Activated T-helper 17 cell treated with anti-CD3 and anti-CD28 coated beads, Interleukin-2, amount 50 U/mL, for 72 hours (primary cell): ENCODE results near the gene ERMAP. TPM values are rescaled to one million over a fixed set of nuclear protein-coding genes. Genes with fewer than 3 reads are reported as not detected.
"Not testable (repeated sequence)": the region's sequence is repeated elsewhere in the genome, so short reads cannot be mapped to it uniquely, and the experiment has no call there.

ENCODE experiments used
- ATAC-seq: fragments of 150-1000 bp; cut with Tn5 transposase; replicated peaks from 2 replicates; pipeline ENCODE4 v1.10.0; 2021; ENCODE audit warnings: mild to moderate bottlenecking, moderate library complexity
- H3K27ac Mint-ChIP-seq: one replicate; pipeline ENCODE4 v1.8.0; 2022; ENCODE audit warnings: mixed read lengths
- H3K27me3 Mint-ChIP-seq: one replicate; pipeline ENCODE4 v1.8.0; 2022; ENCODE audit warnings: mixed read lengths
- H3K36me3 Mint-ChIP-seq: one replicate; pipeline ENCODE4 v1.8.0; 2022; ENCODE audit warnings: low read depth, mild to moderate bottlenecking, mixed read lengths
- H3K4me1 Mint-ChIP-seq: one replicate; pipeline ENCODE4 v1.8.0; 2022; ENCODE audit warnings: mixed read lengths
- H3K4me3 Mint-ChIP-seq: one replicate; pipeline ENCODE4 v1.8.0; 2022; ENCODE audit warnings: mild to moderate bottlenecking, mixed read lengths
- H3K9me3 Mint-ChIP-seq: one replicate; pipeline ENCODE4 v1.8.0; 2022; ENCODE audit warnings: mixed read lengths
- total RNA-seq, 2 donors: library from RNA; stranded (reverse); gene quantifications; one replicate each; pipeline ENCODE4 v1.2.3, GENCODE V29; 2022

Gene ERMAP
- total RNA-seq, 2 donors from 2014 or later, result 3.7 to 4.8 TPM

DNA sequence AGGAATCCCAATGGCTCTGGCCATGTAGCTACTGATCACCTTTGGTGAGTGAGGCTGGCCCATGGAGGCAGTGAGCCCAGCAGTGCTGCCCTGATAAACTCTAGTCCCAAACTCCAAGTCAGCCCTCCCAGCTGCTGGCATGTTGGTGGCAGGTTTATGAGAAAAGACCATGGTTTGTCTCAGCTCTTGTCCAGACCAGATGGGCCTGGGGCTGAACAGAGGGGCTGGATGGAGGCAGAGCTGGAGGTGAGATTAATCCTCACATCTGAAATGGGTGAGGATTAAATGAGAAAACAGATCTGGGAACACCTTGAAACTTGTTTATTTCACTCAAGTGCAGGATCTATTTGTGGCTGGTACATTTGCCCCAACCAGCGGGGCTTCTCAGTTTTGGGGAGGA is 28.9 kb upstream of the ERMAP start:
- H3K27ac Mint-ChIP-seq, result peak overlapping the region; percentile 62

DNA sequence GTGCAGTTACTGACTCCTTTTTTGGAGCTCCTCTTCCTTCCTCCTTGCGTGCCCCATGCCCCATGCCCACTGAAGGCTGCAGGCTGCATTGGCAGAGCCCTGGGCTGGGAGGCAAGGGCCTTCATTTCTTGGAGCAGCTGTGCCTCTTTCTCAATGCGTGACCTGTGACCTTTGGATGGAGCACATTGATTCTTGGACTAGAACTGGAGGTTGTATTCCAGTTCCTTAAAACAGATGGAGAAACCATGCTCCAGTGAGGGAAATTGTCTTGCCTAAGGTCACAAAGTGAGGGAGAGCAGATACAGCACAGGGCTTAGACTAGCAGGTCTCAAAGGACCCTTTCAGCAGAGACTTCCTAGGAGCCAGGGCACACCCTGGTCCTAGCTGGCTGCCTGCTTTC is 23.1 kb upstream of the ERMAP start:
- H3K4me3 Mint-ChIP-seq, result no peak overlapping the region
- ATAC-seq, result no peak
- no peaks in the 10 kb centered on the region for H3K27me3 Mint-ChIP-seq
- no peaks in the 10 kb centered on the region for H3K36me3 Mint-ChIP-seq
- no peaks in the 10 kb centered on the region for H3K9me3 Mint-ChIP-seq
- no peak overlapping the region for H3K27ac Mint-ChIP-seq
- H3K4me1 Mint-ChIP-seq, result peaks cover 4% of the 10 kb centered on the region

More for the DNA sequence above, 28.9 kb upstream of the ERMAP start:
- H3K9me3 Mint-ChIP-seq, result no peaks in the 10 kb centered on the region
- H3K36me3 Mint-ChIP-seq, result peaks cover 5% of the 10 kb centered on the region
- H3K4me3 Mint-ChIP-seq, result no peak overlapping the region
- ATAC-seq, result no peak
- no peaks in the 10 kb centered on the region for H3K27me3 Mint-ChIP-seq
- peaks cover 12% of the 10 kb centered on the region for H3K4me1 Mint-ChIP-seq

GRCh38 chr1:42797414-42797813 is 19.5 kb upstream of the ERMAP start:
- ATAC-seq, result no peak
- H3K4me1 Mint-ChIP-seq, result peaks cover under 1% of the 10 kb centered on the region
- H3K27ac Mint-ChIP-seq, result no peak overlapping the region
- no peaks in the 10 kb centered on the region for H3K27me3 Mint-ChIP-seq
- no peaks in the 10 kb centered on the region for H3K36me3 Mint-ChIP-seq
- H3K9me3 Mint-ChIP-seq, result no peaks in the 10 kb centered on the region
- no peak overlapping the region for H3K4me3 Mint-ChIP-seq

DNA sequence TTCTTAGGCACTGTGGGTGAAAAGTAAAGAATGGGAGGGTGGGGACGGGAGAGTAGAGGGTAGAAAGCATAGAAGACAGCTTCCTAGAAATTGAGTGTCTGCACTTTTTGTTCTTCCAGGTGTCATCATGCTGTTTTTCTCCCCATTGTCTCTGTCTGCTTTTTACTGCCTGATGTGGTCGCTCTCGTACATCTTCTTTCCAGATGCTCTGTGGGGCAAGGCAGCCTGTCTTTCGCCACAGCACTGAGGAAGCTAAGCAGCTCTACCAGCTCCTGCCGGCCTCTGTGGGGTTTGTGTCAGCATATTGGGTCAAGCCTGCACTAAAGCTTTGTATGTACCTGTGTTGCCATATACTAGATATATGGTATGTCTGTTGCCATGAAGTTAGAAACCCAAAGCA is 18.9 kb upstream of the ERMAP start:
- no peak overlapping the region for H3K27ac Mint-ChIP-seq
- H3K36me3 Mint-ChIP-seq, result no peaks in the 10 kb centered on the region
- no peaks in the 10 kb centered on the region for H3K9me3 Mint-ChIP-seq
- no peaks in the 10 kb centered on the region for H3K4me1 Mint-ChIP-seq
- no peaks in the 10 kb centered on the region for H3K27me3 Mint-ChIP-seq
- ATAC-seq, result no peak
- no peak overlapping the region for H3K4me3 Mint-ChIP-seq

- Mint-ChIP-seq H3K4me1 (no peaks in the 10 kb centered on the region), H3K4me3 (no peak overlapping the region), H3K9me3 (no peaks in the 10 kb centered on the region), H3K27me3 (no peaks in the 10 kb centered on the region), H3K27ac (no peak overlapping the region), H3K36me3 (peaks cover 17% of the 10 kb centered on the region)
- ATAC-seq, result no peak
Measured at GRCh38 chr1:42801832-42802473, 15.0 kb upstream of the ERMAP start.

DNA sequence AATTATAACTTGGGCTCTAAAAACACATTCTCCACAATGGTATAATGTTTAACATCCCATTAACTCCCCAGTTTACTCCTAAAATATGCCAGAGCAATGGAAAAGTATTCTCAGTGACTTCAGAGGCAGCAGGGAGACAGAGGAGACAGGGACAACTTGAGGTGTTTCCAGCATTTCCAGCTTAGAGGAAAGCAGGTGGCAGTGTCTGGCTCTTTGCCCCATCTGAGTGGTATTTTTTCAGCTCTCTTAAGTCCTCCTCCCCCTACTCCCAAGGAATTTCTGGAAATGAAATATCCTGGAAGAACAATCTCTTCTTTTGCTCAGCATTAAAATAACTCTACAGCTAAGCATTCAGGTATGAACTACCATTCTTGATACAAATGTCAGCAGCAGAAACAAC is 10.8 kb upstream of the ERMAP start:
- no peaks in the 10 kb centered on the region for H3K27me3 Mint-ChIP-seq
- H3K4me1 Mint-ChIP-seq, result peaks cover 7% of the 10 kb centered on the region
- no peaks in the 10 kb centered on the region for H3K9me3 Mint-ChIP-seq
- H3K36me3 Mint-ChIP-seq, result peaks cover 17% of the 10 kb centered on the region
- H3K4me3 Mint-ChIP-seq, result no peak overlapping the region
- no peak overlapping the region for H3K27ac Mint-ChIP-seq
- no peak for ATAC-seq

- Mint-ChIP-seq H3K9me3 (no peaks in the 10 kb centered on the region), H3K27ac (no peak overlapping the region), H3K4me3 (no peak overlapping the region), H3K27me3 (no peaks in the 10 kb centered on the region), H3K36me3 (peaks cover 17% of the 10 kb centered on the region), H3K4me1 (peaks cover 7% of the 10 kb centered on the region)
- no peak for ATAC-seq
Measured at GRCh38 chr1:42806593-42806992, 10.3 kb upstream of the ERMAP start.

GRCh38 chr1:42807056-42807668 is 9.8 kb upstream of the ERMAP start:
- no peak for ATAC-seq
- Mint-ChIP-seq H3K9me3 (no peaks in the 10 kb centered on the region), H3K27me3 (no peaks in the 10 kb centered on the region), H3K27ac (no peak overlapping the region), H3K36me3 (peaks cover 17% of the 10 kb centered on the region), H3K4me3 (no peak overlapping the region), H3K4me1 (peaks cover 7% of the 10 kb centered on the region)

DNA sequence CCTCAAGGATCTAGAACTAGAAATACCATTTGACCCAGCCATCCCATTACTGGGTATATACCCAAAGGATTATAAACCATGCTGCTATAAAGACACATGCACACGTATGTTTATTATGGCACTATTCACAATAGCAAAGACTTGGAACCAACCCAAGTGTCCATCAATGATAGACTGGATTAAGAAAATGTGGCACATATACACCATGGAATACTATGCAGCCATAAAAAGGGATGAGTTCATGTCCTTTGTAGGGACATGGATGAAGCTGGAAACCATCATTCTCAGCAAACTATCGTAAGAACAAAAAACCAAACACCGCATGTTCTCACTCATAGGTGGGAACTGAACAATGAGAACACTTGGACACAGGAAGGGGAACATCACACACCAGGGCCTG is 2.1 kb upstream of the ERMAP start:
- H3K27me3 Mint-ChIP-seq, ATAC-seq, H3K9me3 Mint-ChIP-seq, H3K4me3 Mint-ChIP-seq, H3K27ac Mint-ChIP-seq: not testable (repeated sequence)
- Mint-ChIP-seq H3K36me3 (peaks cover 17% of the 10 kb centered on the region), H3K4me1 (peaks cover 22% of the 10 kb centered on the region)

DNA sequence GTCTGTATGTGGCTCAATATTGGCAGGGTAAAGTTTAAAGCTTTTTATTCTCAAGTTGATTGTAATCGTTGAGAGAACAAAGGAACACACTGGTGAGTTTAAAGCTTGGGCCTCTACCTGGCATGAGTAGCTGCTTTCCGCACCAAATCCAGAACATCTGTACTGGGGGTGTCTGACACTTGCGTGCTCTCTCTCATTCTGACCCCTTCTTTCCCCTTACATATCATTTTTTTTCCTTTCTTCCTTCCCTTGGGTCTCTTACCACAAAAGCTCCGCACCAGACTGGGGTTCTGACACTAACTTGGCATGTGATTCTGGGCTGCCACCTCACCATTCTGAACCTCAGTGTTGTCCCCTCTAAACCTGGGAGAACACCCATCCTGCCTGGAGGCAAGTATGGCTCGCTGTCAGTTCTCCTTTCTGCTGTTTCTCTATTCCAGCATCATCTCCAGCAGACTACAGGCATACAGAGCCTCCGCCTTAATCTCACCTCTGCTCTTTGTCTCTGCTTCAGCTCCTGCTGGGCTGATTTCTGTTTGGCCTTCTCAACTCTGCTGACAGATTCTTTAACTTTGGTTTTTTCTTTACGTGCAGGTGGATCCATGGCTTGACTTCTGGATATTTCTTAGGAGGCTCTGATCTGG is 859 bp upstream of the ERMAP start:
- Mint-ChIP-seq H3K36me3 (peaks cover 17% of the 10 kb centered on the region), H3K27me3 (no peaks in the 10 kb centered on the region), H3K4me3 (peak overlapping the region; percentile 88), H3K9me3 (no peaks in the 10 kb centered on the region), H3K4me1 (peaks cover 22% of the 10 kb centered on the region), H3K27ac (peak overlapping the region; percentile 82)
- no peak for ATAC-seq

GRCh38 chr1:42817440-42817767 is 482 bp downstream of the ERMAP start:
- Mint-ChIP-seq H3K9me3 (no peaks in the 10 kb centered on the region), H3K4me3 (peak overlapping the region; percentile 88), H3K36me3 (peaks cover 17% of the 10 kb centered on the region), H3K4me1 (peaks cover 22% of the 10 kb centered on the region), H3K27me3 (no peaks in the 10 kb centered on the region), H3K27ac (no peak overlapping the region)
- no peak for ATAC-seq

DNA sequence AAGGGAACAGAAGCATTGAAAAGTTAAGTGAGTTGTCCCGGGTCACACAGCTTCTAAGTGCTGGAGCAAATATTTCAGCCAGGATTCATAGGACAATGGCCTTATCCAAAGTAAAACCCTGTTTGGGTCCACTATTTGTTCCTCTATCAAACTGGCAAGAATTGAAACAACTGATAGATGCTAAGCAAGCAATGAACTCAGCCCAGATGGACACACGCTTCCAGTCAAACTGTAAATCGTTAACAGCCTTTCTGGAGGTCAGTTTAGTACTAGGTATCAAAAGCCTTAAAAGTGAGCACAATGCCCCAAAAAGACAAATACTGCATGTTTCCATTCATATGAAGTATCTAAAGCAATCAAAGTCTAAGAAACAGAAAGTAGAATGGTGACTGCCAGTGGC is 1.1 kb downstream of the ERMAP start:
- H3K27me3 Mint-ChIP-seq, result no peaks in the 10 kb centered on the region
- H3K27ac Mint-ChIP-seq, result no peak overlapping the region
- peaks cover 17% of the 10 kb centered on the region for H3K36me3 Mint-ChIP-seq
- no peaks in the 10 kb centered on the region for H3K9me3 Mint-ChIP-seq
- no peak for ATAC-seq
- H3K4me3 Mint-ChIP-seq, result peak overlapping the region; percentile 88
- peaks cover 22% of the 10 kb centered on the region for H3K4me1 Mint-ChIP-seq

DNA sequence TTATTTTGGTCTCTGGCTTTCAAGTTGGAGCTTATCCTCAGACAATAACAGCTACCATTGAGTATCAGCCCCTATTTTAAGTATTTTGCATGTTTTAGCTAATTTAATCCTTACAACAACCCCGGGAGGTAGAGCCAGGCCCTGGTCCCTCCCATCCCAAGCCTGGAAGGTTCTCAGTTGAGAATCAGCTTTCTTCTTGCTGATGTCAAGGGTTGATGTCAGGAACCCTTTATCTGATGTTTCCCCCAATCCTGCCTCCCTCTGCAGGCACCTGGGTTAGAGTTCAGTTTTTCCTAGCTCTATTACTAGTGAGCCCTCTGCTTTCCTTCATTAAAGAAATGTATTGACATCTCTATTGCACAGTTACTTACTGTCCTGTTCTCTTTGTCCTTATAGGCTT is 3.9 kb downstream of the ERMAP start:
- ATAC-seq, result no peak
- Mint-ChIP-seq H3K27ac (peak overlapping the region; percentile 56), H3K4me1 (peaks cover 22% of the 10 kb centered on the region), H3K27me3 (no peaks in the 10 kb centered on the region), H3K36me3 (peaks cover 8% of the 10 kb centered on the region), H3K9me3 (no peaks in the 10 kb centered on the region), H3K4me3 (no peak overlapping the region)

GRCh38 chr1:42821690-42822089 is 4.8 kb downstream of the ERMAP start:
- Mint-ChIP-seq H3K27ac (no peak overlapping the region), H3K4me3 (no peak overlapping the region), H3K4me1 (peaks cover 14% of the 10 kb centered on the region), H3K36me3 (no peaks in the 10 kb centered on the region), H3K9me3 (no peaks in the 10 kb centered on the region), H3K27me3 (no peaks in the 10 kb centered on the region)
- ATAC-seq, result no peak

DNA sequence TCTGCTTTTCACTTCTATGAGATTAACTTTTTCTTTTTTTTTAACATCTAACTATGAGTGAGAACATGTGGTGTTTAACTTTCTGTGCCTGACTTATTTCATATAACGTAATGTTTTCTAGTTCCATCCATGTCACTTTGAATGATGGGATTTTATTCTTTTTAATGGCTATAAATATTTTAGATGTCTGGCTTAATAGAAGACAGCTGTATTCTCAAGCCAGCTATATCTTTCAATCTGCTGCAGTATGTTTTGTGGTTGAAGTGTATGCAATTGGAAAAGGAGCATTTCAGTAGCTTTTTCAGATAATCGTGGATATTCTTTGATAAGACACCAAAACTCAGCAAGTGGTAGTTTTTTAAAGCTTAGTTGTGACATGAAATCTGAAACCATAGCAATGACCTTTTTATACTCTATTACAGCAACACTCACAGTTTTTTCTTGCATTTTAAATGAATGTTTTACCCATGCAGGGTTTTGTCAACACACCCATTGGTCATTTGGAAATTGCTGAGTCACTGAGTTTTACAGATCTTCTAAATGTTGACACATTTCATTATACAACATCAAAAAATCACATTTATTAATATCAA is 6.0 kb downstream of the ERMAP start:
- H3K4me1 Mint-ChIP-seq, result peaks cover 8% of the 10 kb centered on the region
- peak overlapping the region; percentile 76 for H3K27ac Mint-ChIP-seq
- H3K4me3 Mint-ChIP-seq, result no peak overlapping the region
- H3K27me3 Mint-ChIP-seq, result no peaks in the 10 kb centered on the region
- no peaks in the 10 kb centered on the region for H3K9me3 Mint-ChIP-seq
- no peak for ATAC-seq
- no peaks in the 10 kb centered on the region for H3K36me3 Mint-ChIP-seq
